Psoas muscle (tissue), 8 donors: ENCODE measurements around the gene SIRPD. TPM values are rescaled to one million over a fixed set of nuclear protein-coding genes. Genes with fewer than 3 reads are reported as not detected.

Experiments used
- ATAC-seq, 4 donors: fragments of 200-7000 bp; cut with Tn5 transposase; one replicate each; pipeline ENCODE4 v1.9.1; 2020; ENCODE audit warnings: moderate library complexity in 3 of 4, mild to moderate bottlenecking in 2 of 4
- DNase-seq, 2 donors: peaks; one replicate each; pipeline ENCODE4 v3.0.0-alpha.2; 2020
- H3K27ac ChIP-seq: fragments of 200-600 bp; one replicate; pipeline ENCODE4 v1.8.0; 2022
- H3K27me3 ChIP-seq, 3 donors: fragments of 200-600 bp in 1 of 3; one replicate each; pipeline versions ENCODE4 v1.6.1 to v1.8.0; 2013 to 2022; ENCODE audit warnings: low read length in 2 of 3, mild to moderate bottlenecking in 2 of 3, moderate library complexity in 1 of 3; ENCODE audit not compliant: insufficient read depth in 3 of 3
- H3K36me3 ChIP-seq, 2 donors: fragments of 200-600 bp in 1 of 2; one replicate each; pipeline versions ENCODE4 v1.6.1 to v1.8.0; 2013 to 2022; ENCODE audit warnings: low read depth in 1 of 2, mild to moderate bottlenecking in 1 of 2, moderate library complexity in 1 of 2; ENCODE audit not compliant: insufficient read depth in 1 of 2
- H3K4me1 ChIP-seq: fragments of 200-600 bp; one replicate; pipeline ENCODE4 v1.8.0; 2022
- H3K4me3 ChIP-seq: fragments of 200-600 bp; one replicate; pipeline ENCODE4 v1.8.0; 2022; ENCODE audit warnings: mild to moderate bottlenecking
- H3K9me3 ChIP-seq: fragments of 200-600 bp; one replicate; pipeline ENCODE4 v1.8.0; 2022
- WGBS, 3 donors: extraction: QIAGEN DNeasy Blood & Tissue Kit; methylation state at CpG; one replicate each; pipeline versions ENCODE4 v1.1.6 to v1.1.7; 2013; 5-methylcytosine and 5-hydroxymethylcytosine counted together
- intact Hi-C, 2 donors: fragments of 100-400 bp; cut with DNase I; formaldehyde crosslinking; loops; one replicate each; pipeline versions ENCODE4 v1.11.0 to v1.14.2; 2022
- polyA plus RNA-seq, 3 donors: library from polyadenylated mRNA; stranded (reverse); fragments of 200-250 nt; gene quantifications; one replicate each; pipeline ENCODE4 v1.2.3, GENCODE V29; 2013
- total RNA-seq, 4 donors: library from RNA; stranded (reverse); fragmentation: NEBNext Ultra II Directional in 2 of 4; extraction: Animal tissue kit (Norgen Biotek cat#: 25700) in 2 of 4; gene quantifications; one replicate each; pipeline versions ENCODE4 v1.2.1 to v1.2.4, GENCODE V29; 2021 to 2023
- TF ChIP-seq, protein P1 (sequence below): fragments of 200-600 bp; IDR thresholded peaks from one replicate; pipeline ENCODE4 v1.8.0; 2022; ENCODE audit warnings: antibody characterized with exemption
- donor health status: healthy with polysubstance abuse.
- donor health status: DM: no; HTN: no; CAD: no; lungs with moderate emphysema.
- donor health status: Bipolar disorder and iron deficiency.
- donor health status: healthy.
- donor health status: DM: yes; HTN: yes; CAD: no.
- donor health status: DM: no; HTN: no; CAD: no.
- donor health status: DM: no; HTN: no; CAD: no.
- donor health status: DM: yes; HTN: yes; CAD: no.

The SIRPD gene
- total and polyA plus RNA-seq, 7 donors, result not detected

- DNase-seq, result no peak
- Histone ChIP-seq H3K4me3 (no peak overlapping the region), H3K27ac (no peak overlapping the region), H3K9me3 (no peaks in the 10 kb centered on the region), H3K36me3 (no peaks in the 10 kb centered on the region), H3K27me3 (no peaks in the 10 kb centered on the region), H3K4me1 (no peaks in the 10 kb centered on the region)
- TF ChIP-seq, protein P1, sequence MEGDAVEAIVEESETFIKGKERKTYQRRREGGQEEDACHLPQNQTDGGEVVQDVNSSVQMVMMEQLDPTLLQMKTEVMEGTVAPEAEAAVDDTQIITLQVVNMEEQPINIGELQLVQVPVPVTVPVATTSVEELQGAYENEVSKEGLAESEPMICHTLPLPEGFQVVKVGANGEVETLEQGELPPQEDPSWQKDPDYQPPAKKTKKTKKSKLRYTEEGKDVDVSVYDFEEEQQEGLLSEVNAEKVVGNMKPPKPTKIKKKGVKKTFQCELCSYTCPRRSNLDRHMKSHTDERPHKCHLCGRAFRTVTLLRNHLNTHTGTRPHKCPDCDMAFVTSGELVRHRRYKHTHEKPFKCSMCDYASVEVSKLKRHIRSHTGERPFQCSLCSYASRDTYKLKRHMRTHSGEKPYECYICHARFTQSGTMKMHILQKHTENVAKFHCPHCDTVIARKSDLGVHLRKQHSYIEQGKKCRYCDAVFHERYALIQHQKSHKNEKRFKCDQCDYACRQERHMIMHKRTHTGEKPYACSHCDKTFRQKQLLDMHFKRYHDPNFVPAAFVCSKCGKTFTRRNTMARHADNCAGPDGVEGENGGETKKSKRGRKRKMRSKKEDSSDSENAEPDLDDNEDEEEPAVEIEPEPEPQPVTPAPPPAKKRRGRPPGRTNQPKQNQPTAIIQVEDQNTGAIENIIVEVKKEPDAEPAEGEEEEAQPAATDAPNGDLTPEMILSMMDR, result no peak
- intact Hi-C loops, result no loop called here
- ATAC-seq, result no peak
Measured at GRCh38 chr20:1526896-1527295, 30.6 kb downstream of the SIRPD start.

DNA sequence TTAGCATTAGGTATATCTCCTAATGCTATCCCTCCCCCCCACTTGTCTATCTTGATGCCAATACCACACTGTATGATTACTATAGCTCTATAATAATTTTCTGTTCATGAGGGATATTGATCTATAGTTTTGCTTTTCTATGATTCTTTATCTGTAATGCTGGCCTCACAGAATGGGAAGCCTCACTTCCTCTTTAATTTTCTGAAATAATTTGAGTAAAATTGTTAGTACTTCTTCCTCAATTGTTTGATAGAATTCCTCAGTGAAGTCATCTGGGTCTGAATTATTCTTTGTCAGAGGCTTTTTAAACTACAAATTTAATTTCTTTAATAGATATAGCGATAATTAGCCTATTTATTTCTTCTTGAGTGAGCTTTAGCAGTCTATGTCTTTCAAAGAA is 31.2 kb downstream of the SIRPD start:
- ATAC-seq (no peak), DNase-seq (no peak)
- no peak overlapping the region for H3K27ac ChIP-seq
- 71 to 75% (median 73%) methylated on average over 1 of the region's 1 CpG for WGBS, 3 donors
- intact Hi-C loops, result no loop called here
- H3K36me3 ChIP-seq, result no peaks in the 10 kb centered on the region
- no peaks in the 10 kb centered on the region for H3K9me3 ChIP-seq
- no peak overlapping the region for H3K4me3 ChIP-seq
- TF ChIP-seq, protein P1, result no peak
- H3K27me3 ChIP-seq, result no peaks in the 10 kb centered on the region
- H3K4me1 ChIP-seq, result no peaks in the 10 kb centered on the region

- no peaks in the 10 kb centered on the region for H3K36me3 ChIP-seq
- DNase-seq, result no peak
- TF ChIP-seq, protein P1, result no peak
- no peak for ATAC-seq
- H3K4me1 ChIP-seq, result no peaks in the 10 kb centered on the region
- 60 to 73% (median 65%) methylated on average over 4 of the region's 4 CpGs for WGBS, 3 donors
- no peak overlapping the region for H3K4me3 ChIP-seq
- no peaks in the 10 kb centered on the region for H3K27me3 ChIP-seq
- H3K9me3 ChIP-seq, result no peaks in the 10 kb centered on the region
- intact Hi-C loops, result no loop called here
- H3K27ac ChIP-seq, result no peak overlapping the region
Measured at GRCh38 chr20:1524004-1524403, 33.5 kb downstream of the SIRPD start.

- H3K36me3 ChIP-seq, result no peaks in the 10 kb centered on the region
- no peak overlapping the region for H3K4me3 ChIP-seq
- intact Hi-C loops, result no loop called here
- H3K9me3 ChIP-seq, result no peaks in the 10 kb centered on the region
- 59 to 66% (median 63%) methylated on average over 5 of the region's 5 CpGs for WGBS, 3 donors
- no peaks in the 10 kb centered on the region for H3K27me3 ChIP-seq
- no peaks in the 10 kb centered on the region for H3K4me1 ChIP-seq
- ATAC-seq (no peak), DNase-seq (no peak)
- TF ChIP-seq, protein P1, result no peak
- H3K27ac ChIP-seq, result no peak overlapping the region
Measured at GRCh38 chr20:1517010-1517409, 40.5 kb downstream of the SIRPD start.

DNA sequence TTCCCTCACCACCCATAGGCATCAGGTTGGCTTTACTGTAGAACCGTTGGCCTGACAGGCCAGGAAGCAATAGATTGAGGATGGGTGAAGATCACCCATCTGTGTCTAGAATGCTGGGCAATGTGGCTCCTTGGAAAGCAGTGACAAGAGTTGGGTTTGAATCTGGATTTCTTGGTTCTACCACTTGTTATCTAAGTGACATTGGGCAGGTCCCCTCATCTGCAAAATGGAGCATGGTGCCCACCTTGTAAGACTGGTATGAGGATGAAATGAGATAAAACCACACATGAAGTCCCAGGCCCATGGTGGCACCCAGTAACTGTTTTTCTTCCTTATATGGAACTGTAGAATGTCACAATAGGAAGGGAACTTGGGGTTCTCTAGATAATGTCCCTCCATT is 43.7 kb downstream of the SIRPD start:
- no peaks in the 10 kb centered on the region for H3K36me3 ChIP-seq

More for the DNA sequence above, 43.7 kb downstream of the SIRPD start:
- WGBS, 3 donors, result 79 to 88% (median 87%) methylated on average over 1 of the region's 1 CpG
- no peak for DNase-seq
- no peaks in the 10 kb centered on the region for H3K4me1 ChIP-seq
- H3K9me3 ChIP-seq, result no peaks in the 10 kb centered on the region
- TF ChIP-seq, protein P1, result no peak
- peaks cover 0 to 3% (median 0%) of the 10 kb centered on the region in 3 donors for H3K27me3 ChIP-seq
- no peak overlapping the region for H3K27ac ChIP-seq
- ATAC-seq, result no peak
- H3K4me3 ChIP-seq, result no peak overlapping the region
- intact Hi-C loops, result no loop called here
